Thyroid gland (tissue), 4 donors: Measurements from ENCODE around the gene GLI3. TPM values are rescaled to one million over a fixed set of nuclear protein-coding genes. Genes with fewer than 3 reads are reported as not detected.

ENCODE experiments used
- DNase-seq, 2 donors: peaks; one replicate each; pipeline ENCODE4 v3.0.0-alpha.2; 2019
- H3K27ac ChIP-seq, 3 donors: fragments of 200-600 bp; sonication (generic); 1 replicate in 2 of 3; 2 replicates in 1 of 3; pipeline ENCODE4 v1.5.1; 2016 to 2019; ENCODE audit warnings: mild to moderate bottlenecking in 1 of 3, moderate library complexity in 1 of 3
- H3K27me3 ChIP-seq: fragments of 200-600 bp; sonication (generic); one replicate; pipeline ENCODE4 v1.5.1; 2019
- H3K36me3 ChIP-seq, 2 donors: fragments of 200-600 bp; sonication (generic); one replicate each; pipeline ENCODE4 v1.5.1; 2016 to 2019
- H3K4me1 ChIP-seq, 2 donors: fragments of 200-600 bp; sonication (generic); one replicate each; pipeline ENCODE4 v1.5.1; 2017 to 2019
- H3K4me3 ChIP-seq, 3 donors: fragments of 200-600 bp; sonication (generic); replicated peaks in 1 of 3; 1 replicate in 2 of 3; 2 replicates in 1 of 3; pipeline ENCODE4 v1.5.1; 2016; ENCODE audit warnings: mild to moderate bottlenecking in 1 of 3
- H3K9me3 ChIP-seq: fragments of 200-600 bp; sonication (generic); one replicate; pipeline ENCODE4 v1.5.1; 2017
- CTCF ChIP-seq, 6 experiments: fragments of 200-600 bp in 3 of 6; fragments of 450-650 bp in 3 of 6; sonication (generic) in 3 of 6; IDR thresholded peaks; one replicate each; pipeline ENCODE4 v1.5.1; 2016 to 2019; ENCODE audit warnings: antibody characterized with exemption in 6 of 6, mild to moderate bottlenecking in 2 of 6, inconsistent platforms in 1 of 6, moderate library complexity in 1 of 6
- POLR2A ChIP-seq, 2 donors: fragments of 450-650 bp; IDR thresholded peaks; one replicate each; pipeline ENCODE4 v1.6.1; 2017; ENCODE audit warnings: antibody characterized with exemption in 2 of 2, mild to moderate bottlenecking in 2 of 2, moderate library complexity in 1 of 2
- WGBS, 2 donors: methylation state at CpG; one replicate each; pipeline ENCODE4 v1.1.5; 2017; 5-methylcytosine and 5-hydroxymethylcytosine counted together
- intact Hi-C: fragments of 100-400 bp; cut with DNase I; formaldehyde crosslinking; loops from one replicate; pipeline ENCODE4 v1.15.1; 2023
- total RNA-seq, 4 donors: library from RNA; depleted of rRNA; stranded (reverse); fragments of >200 nt; gene quantifications; one replicate each; pipeline ENCODE4 v1.2.3, GENCODE V29; 2016

The GLI3 gene
- total RNA-seq, 4 donors from 2014 or later: 10.1 to 15.6 (median 13.6) TPM

GRCh38 chr7:42186151-42186550, 50.9 kb downstream of the GLI3 start:
- intact Hi-C loops: no loop called here
- TF ChIP-seq POLR2A (IDR thresholded peaks at IDR 0.05): peak in 1 of 2 donors; percentile 11
- peak; percentile 47 to 82 (median 76) for TF ChIP-seq CTCF (IDR thresholded peaks at IDR 0.05)

GRCh38 chr7:42185726-42186125, 51.3 kb downstream of the GLI3 start:
- Histone ChIP-seq H3K4me1 (peaks cover 9 to 19% of the 10 kb centered on the region in 2 donors), H3K4me3 (no peak overlapping the region), H3K27ac (peak overlapping the region; percentile 36 to 65 (median 53)), H3K9me3 (no peaks in the 10 kb centered on the region), H3K36me3 (no peaks in the 10 kb centered on the region), H3K27me3 (no peaks in the 10 kb centered on the region)
- no peak for TF ChIP-seq CTCF (IDR thresholded peaks at IDR 0.05)
- TF ChIP-seq POLR2A (IDR thresholded peaks at IDR 0.05): no peak
- no peak for DNase-seq
- 76 to 79% methylated on average over 4 of the region's 4 CpGs for WGBS, 2 donors
- intact Hi-C loops: no loop called here

More at GRCh38 chr7:42186151-42186550, 50.9 kb downstream of the GLI3 start:
- no peaks in the 10 kb centered on the region for H3K36me3 ChIP-seq
- H3K27ac ChIP-seq: peak overlapping the region; percentile 36 to 65 (median 53)
- 43 to 49% methylated on average over 5 of the region's 5 CpGs for WGBS, 2 donors
- H3K4me3 ChIP-seq: no peak overlapping the region
- DNase-seq: peak; percentile 73 to 81
- H3K27me3 ChIP-seq: no peaks in the 10 kb centered on the region
- H3K9me3 ChIP-seq: no peaks in the 10 kb centered on the region
- peaks cover 9 to 19% of the 10 kb centered on the region in 2 donors for H3K4me1 ChIP-seq

GRCh38 chr7:42183547-42183946, 53.5 kb downstream of the GLI3 start:
- Histone ChIP-seq H3K27ac (no peak overlapping the region), H3K27me3 (no peaks in the 10 kb centered on the region), H3K4me3 (no peak overlapping the region), H3K9me3 (no peaks in the 10 kb centered on the region), H3K4me1 (peaks cover 9 to 19% of the 10 kb centered on the region in 2 donors), H3K36me3 (no peaks in the 10 kb centered on the region)
- intact Hi-C loops: no loop called here
- DNase-seq: no peak
- 89 to 91% methylated on average over 6 of the region's 6 CpGs for WGBS, 2 donors
- no peak for TF ChIP-seq POLR2A (IDR thresholded peaks at IDR 0.05)
- no peak for TF ChIP-seq CTCF (IDR thresholded peaks at IDR 0.05)

- no peak for TF ChIP-seq POLR2A (IDR thresholded peaks at IDR 0.05)
- no peak for TF ChIP-seq CTCF (IDR thresholded peaks at IDR 0.05)
- Histone ChIP-seq H3K4me3 (no peak overlapping the region), H3K4me1 (peaks cover 9 to 17% of the 10 kb centered on the region in 2 donors), H3K27ac (no peak overlapping the region), H3K27me3 (no peaks in the 10 kb centered on the region), H3K9me3 (no peaks in the 10 kb centered on the region), H3K36me3 (no peaks in the 10 kb centered on the region)
- intact Hi-C loops: no loop called here
- DNase-seq: no peak
- 80 to 94% methylated on average over 4 of the region's 4 CpGs for WGBS, 2 donors
These were observed 55.4 kb downstream of the GLI3 start for GRCh38 chr7:42181566-42181965.

GRCh38 chr7:42180806-42181205, 56.2 kb downstream of the GLI3 start:
- no peak overlapping the region for H3K27ac ChIP-seq
- H3K27me3 ChIP-seq: no peaks in the 10 kb centered on the region
- no peak for DNase-seq
- intact Hi-C loops: no loop called here
- no peaks in the 10 kb centered on the region for H3K9me3 ChIP-seq
- H3K4me3 ChIP-seq: no peak overlapping the region
- no peaks in the 10 kb centered on the region for H3K36me3 ChIP-seq
- peaks cover 7 to 9% of the 10 kb centered on the region in 2 donors for H3K4me1 ChIP-seq
- WGBS, 2 donors: 81 to 93% methylated on average over 2 of the region's 2 CpGs
- TF ChIP-seq CTCF (IDR thresholded peaks at IDR 0.05) (no peak), POLR2A (IDR thresholded peaks at IDR 0.05) (no peak)
